ENCODE results near the gene GRID2IP.

GRID2IP gene

DNA sequence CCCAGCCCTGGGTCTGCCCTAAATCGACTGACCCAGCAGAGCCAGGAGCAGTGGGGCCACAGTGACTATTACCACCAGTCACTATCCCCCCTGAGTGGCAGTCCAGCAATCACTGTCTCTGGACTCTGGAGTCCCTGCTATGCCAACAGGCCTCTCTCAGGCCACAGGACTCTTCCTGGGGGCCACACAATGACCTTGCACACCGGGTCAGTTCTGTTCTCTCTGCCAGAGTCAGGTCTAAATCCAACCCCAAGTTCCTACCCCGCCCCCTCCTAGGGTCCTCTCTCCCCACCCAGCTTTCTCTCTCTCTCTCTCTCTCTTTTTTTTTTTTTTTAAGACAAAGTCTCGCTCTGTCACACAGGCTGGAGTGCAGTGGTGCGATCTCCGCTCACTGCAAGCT lies 21.6 kb downstream of the GRID2IP start:
- Histone ChIP-seq H3K4me3 (no peak overlapping the region), H3K27ac (no peak overlapping the region)
- no peak for TF ChIP-seq CTCF (IDR thresholded peaks at IDR 0.05)
- DNase-seq (ENCODE audit: low spot score) = no peak

- no peak overlapping the region for H3K4me3 ChIP-seq
- TF ChIP-seq CTCF (IDR thresholded peaks at IDR 0.05) = no peak
- H3K27ac ChIP-seq = no peak overlapping the region
- no peak for DNase-seq (ENCODE audit: low spot score)
Observed at GRCh38 chr7:6528401-6529130, 22.7 kb downstream of the GRID2IP start.

- TF ChIP-seq CTCF (IDR thresholded peaks at IDR 0.05) = no peak
- no peak for DNase-seq (ENCODE audit: low spot score)
- Histone ChIP-seq H3K27ac (no peak overlapping the region), H3K4me3 (peak overlapping the region; percentile 71)
Observed at GRCh38 chr7:6526997-6527378, 24.3 kb downstream of the GRID2IP start.

- no peak for DNase-seq (ENCODE audit: low spot score)
- no peak for TF ChIP-seq CTCF (IDR thresholded peaks at IDR 0.05)
- no peak overlapping the region for H3K4me3 ChIP-seq
- no peak overlapping the region for H3K27ac ChIP-seq
Observed at GRCh38 chr7:6520163-6520981, 30.9 kb downstream of the GRID2IP start.

- peak; percentile 82 for DNase-seq (ENCODE audit: low spot score)
- Histone ChIP-seq H3K27ac (no peak overlapping the region), H3K4me3 (peak overlapping the region; percentile 58)
- peak; percentile 83 for TF ChIP-seq CTCF (IDR thresholded peaks at IDR 0.05)
Observed at GRCh38 chr7:6516387-6516983, 34.8 kb downstream of the GRID2IP start.

DNA sequence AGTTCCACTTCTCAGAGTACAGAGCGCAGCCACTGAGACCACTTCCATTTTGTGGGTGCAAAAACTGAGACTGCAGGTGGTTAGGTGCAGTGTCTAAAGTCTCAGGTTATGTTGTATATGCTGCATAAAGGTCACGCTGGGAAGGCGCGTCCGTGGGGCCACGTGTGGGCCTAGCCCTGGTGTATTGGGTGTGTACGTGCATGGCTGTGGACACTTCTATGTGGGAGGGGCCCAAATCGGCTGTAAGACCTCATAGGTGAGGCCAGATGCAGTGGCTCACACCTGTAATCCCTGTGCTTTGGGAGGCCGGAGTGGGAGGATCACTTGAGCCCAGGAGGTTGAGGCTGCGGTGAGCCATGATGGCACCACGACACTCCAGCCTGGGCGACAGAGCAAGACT lies 37.7 kb downstream of the GRID2IP start:
- no peak for TF ChIP-seq CTCF (IDR thresholded peaks at IDR 0.05)
- Histone ChIP-seq H3K27ac (no peak overlapping the region), H3K4me3 (no peak overlapping the region)
- DNase-seq (ENCODE audit: low spot score) = no peak

Data from coronary artery (tissue), 2 donors.